Liver (tissue), 9 donors: ENCODE results near the gene PIEZO2. TPM values are rescaled to one million over a fixed set of nuclear protein-coding genes. Genes with fewer than 3 reads are reported as not detected.

Source experiments
- DNase-seq: peaks from one replicate; pipeline ENCODE4 v3.0.0-alpha.2; 2017; ENCODE audit warnings: low spot score
- H3K27ac ChIP-seq, 2 donors: one replicate each; pipeline ENCODE4 v1.7.0; 2013; ENCODE audit warnings: inconsistent platforms in 2 of 2, low read length in 2 of 2, control low read depth in 1 of 2, low read depth in 1 of 2, mild to moderate bottlenecking in 1 of 2
- H3K27me3 ChIP-seq, 4 donors: one replicate each; pipeline versions ENCODE4 v1.6.1 to v1.7.0; 2013; ENCODE audit warnings: low read length in 3 of 4, inconsistent platforms in 1 of 4, mild to moderate bottlenecking in 1 of 4, moderate library complexity in 1 of 4; ENCODE audit not compliant: control insufficient read depth in 4 of 4, insufficient read depth in 4 of 4
- H3K36me3 ChIP-seq, 4 donors: one replicate each; pipeline versions ENCODE4 v1.6.1 to v1.7.0; 2013; ENCODE audit warnings: low read length in 3 of 4, mild to moderate bottlenecking in 3 of 4, low read depth in 1 of 4, moderate library complexity in 1 of 4; ENCODE audit not compliant: control insufficient read depth in 4 of 4, insufficient read depth in 3 of 4
- H3K4me1 ChIP-seq, 4 donors: one replicate each; pipeline versions ENCODE4 v1.6.1 to v1.7.0; 2013; ENCODE audit warnings: low read length in 3 of 4, mild to moderate bottlenecking in 3 of 4, moderate library complexity in 1 of 4; ENCODE audit not compliant: control insufficient read depth in 4 of 4, insufficient read depth in 4 of 4
- H3K4me3 ChIP-seq, 3 donors: one replicate each; pipeline versions ENCODE4 v1.6.1 to v1.7.0; 2013; ENCODE audit warnings: low read length in 3 of 3, control low read depth in 1 of 3, low read depth in 1 of 3, mild to moderate bottlenecking in 1 of 3
- H3K9ac ChIP-seq, 2 donors: one replicate each; pipeline ENCODE4 v1.7.0; 2013; ENCODE audit warnings: low read length in 2 of 2, mild to moderate bottlenecking in 2 of 2, moderate library complexity in 2 of 2, control low read depth in 1 of 2, low read depth in 1 of 2
- H3K9me3 ChIP-seq, 4 donors: one replicate each; pipeline versions ENCODE4 v1.6.1 to v1.7.0; 2013; ENCODE audit warnings: low read length in 3 of 4; ENCODE audit not compliant: control insufficient read depth in 4 of 4
- CTCF ChIP-seq: fragments of 150-350 bp; IDR thresholded peaks from 2 replicates; pipeline ENCODE4 v1.5.1; 2017; ENCODE audit warnings: improper control_type of control experiment, low read depth, low read length; ENCODE audit not compliant: missing input control
- EGR1 ChIP-seq, 2 donors: IDR thresholded peaks; 2 replicates each; pipeline ENCODE4 v1.6.1; 2016 to 2018; ENCODE audit warnings: antibody characterized with exemption in 2 of 2, low read depth in 2 of 2
- FOXA1 ChIP-seq: IDR thresholded peaks from 2 replicates; pipeline ENCODE4 v1.6.1; 2016; ENCODE audit warnings: antibody characterized with exemption
- FOXA2 ChIP-seq: IDR thresholded peaks from 2 replicates; pipeline ENCODE4 v1.6.1; 2016; ENCODE audit warnings: antibody characterized with exemption
- GABPA ChIP-seq, 2 donors: IDR thresholded peaks in 1 of 2; conservative IDR thresholded peaks in 1 of 2; 2 replicates each; pipeline ENCODE4 v1.6.1; 2016; ENCODE audit warnings: antibody characterized with exemption in 2 of 2, mild to moderate bottlenecking in 1 of 2, moderate library complexity in 1 of 2
- HNF4A ChIP-seq, 2 donors: conservative IDR thresholded peaks; 2 replicates each; pipeline ENCODE4 v1.6.1; 2016; ENCODE audit warnings: antibody characterized with exemption in 2 of 2, mild to moderate bottlenecking in 2 of 2
- HNF4G ChIP-seq: IDR thresholded peaks from 2 replicates; pipeline ENCODE4 v1.6.1; 2016; ENCODE audit warnings: antibody characterized with exemption
- JUND ChIP-seq, 2 donors: IDR thresholded peaks; 2 replicates each; pipeline ENCODE4 v1.6.1; 2016; ENCODE audit warnings: antibody characterized with exemption in 2 of 2
- MAX ChIP-seq: IDR thresholded peaks from 2 replicates; pipeline ENCODE4 v1.6.1; 2016; ENCODE audit warnings: antibody characterized with exemption
- NR2F2 ChIP-seq: IDR thresholded peaks from 2 replicates; pipeline ENCODE4 v1.6.1; 2016; ENCODE audit warnings: antibody characterized with exemption
- RAD21 ChIP-seq, 2 donors: IDR thresholded peaks; 2 replicates each; pipeline ENCODE4 v1.6.1; 2016; ENCODE audit warnings: antibody characterized with exemption in 2 of 2, mild to moderate bottlenecking in 2 of 2
- REST ChIP-seq: IDR thresholded peaks from 2 replicates; pipeline ENCODE4 v1.6.1; 2016; ENCODE audit warnings: antibody characterized with exemption, mild to moderate bottlenecking
- RXRA ChIP-seq, 2 donors: IDR thresholded peaks; 2 replicates each; pipeline ENCODE4 v1.6.1; 2017 to 2018; ENCODE audit warnings: antibody characterized with exemption in 2 of 2, mild to moderate bottlenecking in 1 of 2
- SP1 ChIP-seq: IDR thresholded peaks from 2 replicates; pipeline ENCODE4 v1.6.1; 2018; ENCODE audit warnings: antibody characterized with exemption, mild to moderate bottlenecking
- TAF1 ChIP-seq: conservative IDR thresholded peaks from 2 replicates; pipeline ENCODE4 v1.6.1; 2016; ENCODE audit warnings: antibody characterized with exemption, mild to moderate bottlenecking
- YY1 ChIP-seq: IDR thresholded peaks from 2 replicates; pipeline ENCODE4 v1.6.1; 2016; ENCODE audit warnings: antibody characterized with exemption, mild to moderate bottlenecking
- WGBS: extraction: QIAGEN DNeasy Blood & Tissue Kit; methylation state at CpG from one replicate; pipeline ENCODE4 v1.1.7; 2013; 5-methylcytosine and 5-hydroxymethylcytosine counted together
- polyA plus RNA-seq, 2 donors: library from polyadenylated mRNA; stranded (reverse) in 1 of 2; unstranded in 1 of 2; fragments of 200-250 nt in 1 of 2; fragments of >200 nt in 1 of 2; fragmentation: Nextera tagmentation in 1 of 2; extraction: Ambion mirVana in 1 of 2; gene quantifications; one replicate each; pipeline versions ENCODE4 v1.2.1 to v1.2.3, GENCODE V29; 2013 to 2015
- total RNA-seq, 2 donors: library from RNA; depleted of rRNA; stranded (reverse); fragments of >200 nt; gene quantifications; one replicate each; pipeline ENCODE4 v1.2.3, GENCODE V29; 2014
- TF ChIP-seq, protein P1 (sequence below): IDR thresholded peaks from 2 replicates; pipeline ENCODE4 v1.6.1; 2016; ENCODE audit warnings: antibody characterized with exemption
- TF ChIP-seq, protein P2 (sequence below): IDR thresholded peaks from 2 replicates; pipeline ENCODE4 v1.6.1; 2016; ENCODE audit warnings: antibody characterized with exemption
- donor health status: healthy.
- donor health status: healthy.
- donor health status: healthy.
- donor health status: healthy.
- donor health status: healthy.

PIEZO2 gene
- total and polyA plus RNA-seq, 4 donors: 1.1 to 12.3 (median 4.8) TPM

GRCh38 chr18:10856132-10856531 lies 293.2 kb downstream of the PIEZO2 start:
- Histone ChIP-seq H3K4me3 (no peak overlapping the region), H3K4me1 (peaks cover 0 to 8% (median 2%) of the 10 kb centered on the region in 4 donors), H3K27ac (no peak overlapping the region), H3K9me3 (no peaks in the 10 kb centered on the region), H3K36me3 (no peaks in the 10 kb centered on the region), H3K27me3 (no peaks in the 10 kb centered on the region), H3K9ac (no peak overlapping the region)
- TF ChIP-seq HNF4G (no peak), MAX (no peak), REST (no peak), YY1 (no peak), SP1 (no peak), JUND (IDR thresholded peaks at IDR 0.05) (no peak), HNF4A (conservative IDR thresholded peaks at IDR 0.05) (no peak), NR2F2 (no peak), TAF1 (no peak), GABPA (IDR thresholded peaks at IDR 0.05 in 1 of 2, conservative IDR thresholded peaks at IDR 0.05 in 1 of 2) (no peak), RAD21 (IDR thresholded peaks at IDR 0.05) (no peak), FOXA1 (no peak), EGR1 (IDR thresholded peaks at IDR 0.05; ENCODE audit: low read depth in 2 of 2) (no peak), CTCF (no peak), FOXA2 (no peak), RXRA (IDR thresholded peaks at IDR 0.05) (no peak)
- TF ChIP-seq, protein P1, sequence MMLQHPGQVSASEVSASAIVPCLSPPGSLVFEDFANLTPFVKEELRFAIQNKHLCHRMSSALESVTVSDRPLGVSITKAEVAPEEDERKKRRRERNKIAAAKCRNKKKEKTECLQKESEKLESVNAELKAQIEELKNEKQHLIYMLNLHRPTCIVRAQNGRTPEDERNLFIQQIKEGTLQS: no peak
- TF ChIP-seq, protein P2, sequence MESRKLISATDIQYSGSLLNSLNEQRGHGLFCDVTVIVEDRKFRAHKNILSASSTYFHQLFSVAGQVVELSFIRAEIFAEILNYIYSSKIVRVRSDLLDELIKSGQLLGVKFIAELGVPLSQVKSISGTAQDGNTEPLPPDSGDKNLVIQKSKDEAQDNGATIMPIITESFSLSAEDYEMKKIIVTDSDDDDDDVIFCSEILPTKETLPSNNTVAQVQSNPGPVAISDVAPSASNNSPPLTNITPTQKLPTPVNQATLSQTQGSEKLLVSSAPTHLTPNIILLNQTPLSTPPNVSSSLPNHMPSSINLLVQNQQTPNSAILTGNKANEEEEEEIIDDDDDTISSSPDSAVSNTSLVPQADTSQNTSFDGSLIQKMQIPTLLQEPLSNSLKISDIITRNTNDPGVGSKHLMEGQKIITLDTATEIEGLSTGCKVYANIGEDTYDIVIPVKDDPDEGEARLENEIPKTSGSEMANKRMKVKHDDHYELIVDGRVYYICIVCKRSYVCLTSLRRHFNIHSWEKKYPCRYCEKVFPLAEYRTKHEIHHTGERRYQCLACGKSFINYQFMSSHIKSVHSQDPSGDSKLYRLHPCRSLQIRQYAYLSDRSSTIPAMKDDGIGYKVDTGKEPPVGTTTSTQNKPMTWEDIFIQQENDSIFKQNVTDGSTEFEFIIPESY: no peak
- 85% methylated on average over 5 of the region's 5 CpGs for WGBS
- DNase-seq: no peak
